SK-N-SH (cell line): ENCODE measurements around the gene CRABP1. TPM values are rescaled to one million over a fixed set of nuclear protein-coding genes. Genes with fewer than 3 reads are reported as not detected.
"Not testable (repeated sequence)": the region's sequence is repeated elsewhere in the genome, so short reads cannot be mapped to it uniquely, and the experiment has no call there.

Experiments used
- CTCF ChIA-PET: fragments of 300-600, 350-600 bp; formaldehyde crosslinking; extraction: SDS; loops from one replicate; lab custom pipeline; 2021; lab: Yijun Ruan, JAX
- POLR2A ChIA-PET: fragments of 350-600 bp; sonication (Branson Sonifier 250); formaldehyde crosslinking; extraction: SDS; loops from one replicate; lab custom pipeline; 2020; ENCODE audit warnings: antibody characterized with exemption, inconsistent platforms; lab: Yijun Ruan, JAX
- DNase-seq: peaks from one replicate; pipeline ENCODE4 v3.0.0; 2012
- H2AFZ ChIP-seq: fragments of 200-600 bp; sonication (generic); 2 replicates; pipeline ENCODE4 v1.8.1; 2016; ENCODE audit warnings: antibody characterized with exemption, mild to moderate bottlenecking, low read depth
- H3F3A ChIP-seq: fragments of 200-600 bp; sonication (generic); replicated peaks from 2 replicates; pipeline ENCODE3; 2016; ENCODE audit warnings: antibody characterized with exemption, mild to moderate bottlenecking; ENCODE audit not compliant: insufficient read depth
- H3K27ac ChIP-seq, 2 experiments: fragments of 200-500 bp in 1 of 2; fragments of 200-600 bp in 1 of 2; sonication (Bioruptor generic) in 1 of 2; sonication (generic), shearing (Covaris generic) in 1 of 2; 2 replicates each; pipeline versions ENCODE4 v1.5.1 to v1.6.1; 2014 to 2016; ENCODE audit warnings: low read depth in 2 of 2, inconsistent platforms in 1 of 2, low read length in 1 of 2, mild to moderate bottlenecking in 1 of 2, mixed read lengths in 1 of 2
- H3K27me3 ChIP-seq: fragments of 200-600 bp; sonication (generic), shearing (Covaris generic); 2 replicates; pipeline ENCODE4 v1.6.1; 2016; ENCODE audit warnings: mixed run types; ENCODE audit not compliant: insufficient read depth
- H3K36me3 ChIP-seq, 2 experiments: fragments of 200-500 bp in 1 of 2; fragments of 200-600 bp in 1 of 2; sonication (Bioruptor generic) in 1 of 2; sonication (generic) in 1 of 2; replicated peaks in 1 of 2; 2 replicates each; pipeline versions ENCODE3 to v1.5.1; 2014 to 2016; ENCODE audit warnings: low read length in 1 of 2, mild to moderate bottlenecking in 1 of 2; ENCODE audit not compliant: insufficient read depth in 2 of 2, control insufficient read depth in 1 of 2
- H3K4me1 ChIP-seq, 2 experiments: fragments of 200-500 bp in 1 of 2; fragments of 200-600 bp in 1 of 2; sonication (Bioruptor generic) in 1 of 2; sonication (generic), shearing (Covaris generic) in 1 of 2; 2 replicates each; pipeline versions ENCODE4 v1.5.1 to v1.6.1; 2014 to 2016; ENCODE audit warnings: low read depth in 1 of 2, low read length in 1 of 2, mixed run types in 1 of 2; ENCODE audit not compliant: insufficient read depth in 2 of 2, control insufficient read depth in 1 of 2
- H3K4me2 ChIP-seq: fragments of 200-600 bp; sonication (generic), shearing (Covaris generic); 2 replicates; pipeline ENCODE4 v1.6.1; 2017; ENCODE audit warnings: mixed run types
- H3K4me3 ChIP-seq, 2 experiments: fragments of 200-500 bp in 1 of 2; fragments of 200-600 bp in 1 of 2; sonication (Bioruptor generic) in 1 of 2; sonication (generic), shearing (Covaris generic) in 1 of 2; 2 replicates each; pipeline versions ENCODE4 v1.5.1 to v1.8.1; 2014 to 2016; ENCODE audit warnings: low read depth in 2 of 2, inconsistent platforms in 1 of 2, low read length in 1 of 2, mild to moderate bottlenecking in 1 of 2, mixed read lengths in 1 of 2, moderate library complexity in 1 of 2
- H3K79me2 ChIP-seq: fragments of 200-600 bp; sonication (generic); 2 replicates; pipeline ENCODE4 v1.8.1; 2017; ENCODE audit warnings: mild to moderate bottlenecking; ENCODE audit not compliant: insufficient read depth
- H3K9ac ChIP-seq: fragments of 200-600 bp; sonication (generic); 2 replicates; pipeline ENCODE4 v1.6.1; 2017; ENCODE audit warnings: mixed run types
- H3K9me2 ChIP-seq: fragments of 200-600 bp; sonication (generic); 2 replicates; pipeline ENCODE4 v1.6.1; 2017; ENCODE audit warnings: mixed run types
- H3K9me3 ChIP-seq: fragments of 200-600 bp; sonication (generic); 2 replicates; pipeline ENCODE4 v1.6.1; 2017; ENCODE audit warnings: mixed run types, mild to moderate bottlenecking, moderate library complexity
- H4K20me1 ChIP-seq: fragments of 200-600 bp; sonication (generic); 2 replicates; pipeline ENCODE4 v1.6.1; 2017; ENCODE audit warnings: mild to moderate bottlenecking, mixed run types; ENCODE audit not compliant: insufficient read depth
- CHD2 ChIP-seq: fragments of 150-350 bp; IDR thresholded peaks from 2 replicates; pipeline ENCODE4 v1.6.1; 2018; ENCODE audit warnings: low read length; ENCODE audit not compliant: partially characterized antibody
- GABPA ChIP-seq: IDR thresholded peaks from 2 replicates; pipeline ENCODE4 v1.4.0; 2012; ENCODE audit warnings: low read depth, mild to moderate bottlenecking
- JUND ChIP-seq: IDR thresholded peaks from 2 replicates; pipeline ENCODE4 v1.4.0; 2012
- MXI1 ChIP-seq: IDR thresholded peaks from 2 replicates; pipeline ENCODE4 v1.6.1; 2012; ENCODE audit warnings: mild to moderate bottlenecking, low read depth, low read length, improper control_type of control experiment
- NFIC ChIP-seq: IDR thresholded peaks from 2 replicates; pipeline ENCODE4 v1.4.0; 2012; ENCODE audit warnings: borderline replicate concordance
- POLR2AphosphoS5 ChIP-seq: IDR thresholded peaks from 2 replicates; pipeline ENCODE4 v1.6.1; 2012; ENCODE audit warnings: low read depth, low read length
- RAD21 ChIP-seq: IDR thresholded peaks from 2 replicates; pipeline ENCODE4 v1.6.1; 2012; ENCODE audit warnings: mild to moderate bottlenecking, low read length
- RXRA ChIP-seq: IDR thresholded peaks from 2 replicates; pipeline ENCODE4 v1.4.0; 2012; ENCODE audit warnings: low read depth, mild to moderate bottlenecking, borderline replicate concordance
- SIN3A ChIP-seq: IDR thresholded peaks from 2 replicates; pipeline ENCODE4 v1.6.1; 2012; ENCODE audit warnings: low read depth, mild to moderate bottlenecking, low read length, moderate library complexity, borderline replicate concordance
- TCF12 ChIP-seq: IDR thresholded peaks from 2 replicates; pipeline ENCODE4 v1.4.0; 2012
- TEAD4 ChIP-seq: IDR thresholded peaks from 2 replicates; pipeline ENCODE4 v1.4.0; 2012; ENCODE audit warnings: mild to moderate bottlenecking, borderline replicate concordance; ENCODE audit not compliant: insufficient read depth
- YY1 ChIP-seq: IDR thresholded peaks from 2 replicates; pipeline ENCODE4 v1.4.0; 2012; ENCODE audit warnings: low read depth, mild to moderate bottlenecking
- WGBS: methylation state at CpG from one replicate; pipeline ENCODE4 v1.1.6; 2017; ENCODE audit warnings: low lambda C conversion rate; 5-methylcytosine and 5-hydroxymethylcytosine counted together
- polyA plus RNA-seq, 3 experiments: library from polyadenylated mRNA; depleted of rRNA; stranded (reverse); fragments of >200 nt; gene quantifications; 2 replicates each; pipeline ENCODE4 v1.2.3, GENCODE V29; 2012
- TF ChIP-seq, protein P1 (sequence below): IDR thresholded peaks from 2 replicates; pipeline ENCODE4 v1.4.0; 2012; ENCODE audit warnings: low read depth
- TF ChIP-seq, protein P2 (sequence below): fragments of 150-350 bp; IDR thresholded peaks from 2 replicates; pipeline ENCODE4 v1.6.1; 2017; ENCODE audit warnings: antibody characterized with exemption, low read length, low read depth, borderline replicate concordance
- TF ChIP-seq, protein P3 (sequence below): fragments of 200-600 bp; sonication (generic); IDR thresholded peaks from 2 replicates; pipeline ENCODE4 v1.6.1; 2017; ENCODE audit warnings: antibody characterized with exemption, mild to moderate bottlenecking, moderate library complexity
- TF ChIP-seq, protein P4 (sequence below): IDR thresholded peaks from 2 replicates; pipeline ENCODE4; 2012

The CRABP1 gene
- polyA plus RNA-seq, 1 of the 3 experiments (the other 2 are of a cell fraction), result 1.0 TPM

DNA sequence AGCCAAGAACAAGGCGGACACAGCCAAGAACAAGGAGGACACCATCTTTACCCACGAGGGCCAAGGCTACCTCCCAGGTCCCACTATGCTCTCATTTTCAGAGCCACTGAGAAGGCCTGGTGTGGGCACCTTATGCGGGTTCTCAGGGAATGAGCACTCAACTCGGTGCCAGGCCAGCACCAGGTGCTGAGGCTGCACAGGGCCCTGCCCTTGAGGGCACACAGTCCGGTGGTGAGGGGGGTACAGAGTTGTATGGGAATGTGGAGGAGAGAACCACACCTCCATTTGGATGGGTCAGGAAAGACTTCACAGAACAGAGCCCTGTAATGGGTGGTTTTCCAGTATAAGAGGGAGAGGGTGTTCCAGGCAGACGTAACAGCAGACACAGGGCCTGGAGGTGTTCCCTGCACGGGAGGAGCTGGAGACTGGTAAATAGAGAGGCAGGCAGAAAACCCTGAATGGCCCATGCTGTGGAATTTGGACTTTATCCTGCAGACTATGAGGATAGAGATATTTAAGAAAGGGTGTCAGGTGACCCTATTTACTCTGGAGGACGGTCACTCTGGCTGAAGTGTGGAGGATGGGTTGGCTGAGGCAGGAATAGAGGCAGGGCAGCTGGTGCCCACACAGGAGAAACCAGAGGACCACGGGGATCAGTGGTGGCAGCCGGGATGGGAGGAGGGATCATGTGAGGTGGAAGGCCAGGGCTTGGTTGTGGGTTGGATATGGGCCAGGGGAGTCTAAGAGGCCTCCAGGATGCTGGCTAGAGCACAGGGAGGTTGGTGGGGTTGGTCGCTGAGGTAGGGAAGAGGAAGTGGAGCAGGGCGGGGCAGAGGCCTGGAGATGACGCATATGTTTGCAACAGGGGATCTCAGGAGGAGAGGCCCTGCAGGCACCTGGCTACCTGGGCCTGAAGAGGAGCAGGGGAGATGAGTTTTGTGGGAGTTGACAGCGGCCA is 34.6 kb downstream of the CRABP1 start:
- no peaks in the 10 kb centered on the region for H4K20me1 ChIP-seq
- TF ChIP-seq, protein P1, sequence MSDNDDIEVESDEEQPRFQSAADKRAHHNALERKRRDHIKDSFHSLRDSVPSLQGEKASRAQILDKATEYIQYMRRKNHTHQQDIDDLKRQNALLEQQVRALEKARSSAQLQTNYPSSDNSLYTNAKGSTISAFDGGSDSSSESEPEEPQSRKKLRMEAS, result no peak
- TF ChIP-seq JUND (no peak), NFIC (no peak), RXRA (no peak), YY1 (no peak), POLR2AphosphoS5 (no peak), MXI1 (no peak), GABPA (no peak), TEAD4 (no peak), RAD21 (no peak), TCF12 (no peak), CHD2 (no peak), SIN3A (no peak)
- TF ChIP-seq, protein P2, sequence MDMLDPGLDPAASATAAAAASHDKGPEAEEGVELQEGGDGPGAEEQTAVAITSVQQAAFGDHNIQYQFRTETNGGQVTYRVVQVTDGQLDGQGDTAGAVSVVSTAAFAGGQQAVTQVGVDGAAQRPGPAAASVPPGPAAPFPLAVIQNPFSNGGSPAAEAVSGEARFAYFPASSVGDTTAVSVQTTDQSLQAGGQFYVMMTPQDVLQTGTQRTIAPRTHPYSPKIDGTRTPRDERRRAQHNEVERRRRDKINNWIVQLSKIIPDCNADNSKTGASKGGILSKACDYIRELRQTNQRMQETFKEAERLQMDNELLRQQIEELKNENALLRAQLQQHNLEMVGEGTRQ, result no peak
- TF ChIP-seq, protein P3, sequence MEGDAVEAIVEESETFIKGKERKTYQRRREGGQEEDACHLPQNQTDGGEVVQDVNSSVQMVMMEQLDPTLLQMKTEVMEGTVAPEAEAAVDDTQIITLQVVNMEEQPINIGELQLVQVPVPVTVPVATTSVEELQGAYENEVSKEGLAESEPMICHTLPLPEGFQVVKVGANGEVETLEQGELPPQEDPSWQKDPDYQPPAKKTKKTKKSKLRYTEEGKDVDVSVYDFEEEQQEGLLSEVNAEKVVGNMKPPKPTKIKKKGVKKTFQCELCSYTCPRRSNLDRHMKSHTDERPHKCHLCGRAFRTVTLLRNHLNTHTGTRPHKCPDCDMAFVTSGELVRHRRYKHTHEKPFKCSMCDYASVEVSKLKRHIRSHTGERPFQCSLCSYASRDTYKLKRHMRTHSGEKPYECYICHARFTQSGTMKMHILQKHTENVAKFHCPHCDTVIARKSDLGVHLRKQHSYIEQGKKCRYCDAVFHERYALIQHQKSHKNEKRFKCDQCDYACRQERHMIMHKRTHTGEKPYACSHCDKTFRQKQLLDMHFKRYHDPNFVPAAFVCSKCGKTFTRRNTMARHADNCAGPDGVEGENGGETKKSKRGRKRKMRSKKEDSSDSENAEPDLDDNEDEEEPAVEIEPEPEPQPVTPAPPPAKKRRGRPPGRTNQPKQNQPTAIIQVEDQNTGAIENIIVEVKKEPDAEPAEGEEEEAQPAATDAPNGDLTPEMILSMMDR, result no peak
- TF ChIP-seq, protein P4, sequence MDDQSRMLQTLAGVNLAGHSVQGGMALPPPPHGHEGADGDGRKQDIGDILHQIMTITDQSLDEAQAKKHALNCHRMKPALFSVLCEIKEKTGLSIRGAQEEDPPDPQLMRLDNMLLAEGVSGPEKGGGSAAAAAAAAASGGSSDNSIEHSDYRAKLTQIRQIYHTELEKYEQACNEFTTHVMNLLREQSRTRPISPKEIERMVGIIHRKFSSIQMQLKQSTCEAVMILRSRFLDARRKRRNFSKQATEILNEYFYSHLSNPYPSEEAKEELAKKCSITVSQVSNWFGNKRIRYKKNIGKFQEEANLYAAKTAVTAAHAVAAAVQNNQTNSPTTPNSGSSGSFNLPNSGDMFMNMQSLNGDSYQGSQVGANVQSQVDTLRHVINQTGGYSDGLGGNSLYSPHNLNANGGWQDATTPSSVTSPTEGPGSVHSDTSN, result no peak
- TF ChIP-seq, all 33 proteins: peak for 0
- H3K36me3 ChIP-seq, result no peaks in the 10 kb centered on the region
- no peaks in the 10 kb centered on the region for H3K9me3 ChIP-seq
- H3K27ac ChIP-seq, result no peak overlapping the region
- H3K4me1 ChIP-seq, result peaks cover 0 to 1% of the 10 kb centered on the region in 2 experiments; a peak in 1 of 4 replicates
- no peak overlapping the region for H3K4me3 ChIP-seq
- DNase-seq, result no peak
- POLR2A ChIA-PET, result no interaction called here
- WGBS, result 60% methylated on average over 11 of the region's 14 CpGs
- CTCF ChIA-PET, result interaction anchor here (1.2 kb wide), 1 partner anchor 48 kb away, joined by 4 read pairs; no protein-coding TSS in a partner anchor
- no peaks in the 10 kb centered on the region for H3F3A ChIP-seq
- no peaks in the 10 kb centered on the region for H3K79me2 ChIP-seq
- H3K27me3 ChIP-seq, result no peaks in the 10 kb centered on the region
- no peak overlapping the region for H3K4me2 ChIP-seq
- H3K9ac ChIP-seq, result no peak overlapping the region
- H3K9me2 ChIP-seq, result no peaks in the 10 kb centered on the region
- no peak overlapping the region for H2AFZ ChIP-seq

DNA sequence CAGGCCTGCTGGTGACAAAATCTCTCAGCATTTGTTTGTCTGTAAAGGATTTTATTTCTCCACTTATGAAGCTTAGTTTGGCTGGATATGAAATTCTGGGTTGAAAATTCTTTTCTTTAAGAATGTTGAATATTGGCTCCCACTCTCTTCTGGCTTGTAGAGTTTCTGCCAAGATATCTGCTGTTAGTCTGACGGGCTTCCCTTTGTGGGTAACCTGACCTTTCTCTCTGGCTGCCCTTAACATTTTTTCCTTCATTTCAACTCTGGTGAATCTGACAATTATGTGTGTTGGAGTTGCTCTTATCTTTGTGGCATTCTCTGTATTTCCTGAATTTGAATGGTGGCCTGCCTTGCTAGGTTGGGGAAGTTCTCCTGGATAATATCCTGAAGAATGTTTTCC is 40.0 kb downstream of the CRABP1 start:
- H3K4me3 ChIP-seq, CTCF ChIA-PET, H3K79me2 ChIP-seq, POLR2A ChIA-PET, H3K9me2 ChIP-seq, H3K27me3 ChIP-seq, H3K4me1 ChIP-seq, H3K4me2 ChIP-seq, H2AFZ ChIP-seq, H3K36me3 ChIP-seq, H4K20me1 ChIP-seq, H3K9ac ChIP-seq, H3K27ac ChIP-seq, H3K9me3 ChIP-seq, H3F3A ChIP-seq, DNase-seq: not testable (repeated sequence)
- WGBS, result 27% methylated on average over 1 of the region's 1 CpG
